GM23338 (cell line): ENCODE data around the gene BCL2L15.

Source experiments
- EZH2 ChIP-seq: fragments of 200-600 bp; sonication (generic); IDR thresholded peaks from one replicate; pipeline ENCODE4 v1.8.0; 2017; ENCODE audit warnings: antibody characterized with exemption, mild to moderate bottlenecking, low read depth; ENCODE audit not compliant: unreplicated experiment
- POLR2AphosphoS5 ChIP-seq: IDR thresholded peaks from 2 replicates; pipeline ENCODE4 v1.6.1; 2016; ENCODE audit warnings: antibody characterized with exemption, low read depth
- TF ChIP-seq, protein P1 (sequence below), 2 experiments: fragments of 200-600 bp in 1 of 2; sonication (generic) in 1 of 2; conservative IDR thresholded peaks; 2 replicates each; pipeline versions ENCODE4 v1.5.1 to v1.6.1; 2016 to 2017; ENCODE audit warnings: antibody characterized with exemption in 2 of 2, low read depth in 2 of 2, mild to moderate bottlenecking in 2 of 2, moderate library complexity in 1 of 2
- TF ChIP-seq, protein P2 (sequence below): IDR thresholded peaks from one replicate; pipeline ENCODE4 v1.6.1; 2018; ENCODE audit warnings: antibody characterized with exemption; ENCODE audit not compliant: unreplicated experiment
- TF ChIP-seq, protein P3 (sequence below): IDR thresholded peaks from 2 replicates; pipeline ENCODE4 v1.6.1; 2016; ENCODE audit warnings: antibody characterized with exemption

DNA sequence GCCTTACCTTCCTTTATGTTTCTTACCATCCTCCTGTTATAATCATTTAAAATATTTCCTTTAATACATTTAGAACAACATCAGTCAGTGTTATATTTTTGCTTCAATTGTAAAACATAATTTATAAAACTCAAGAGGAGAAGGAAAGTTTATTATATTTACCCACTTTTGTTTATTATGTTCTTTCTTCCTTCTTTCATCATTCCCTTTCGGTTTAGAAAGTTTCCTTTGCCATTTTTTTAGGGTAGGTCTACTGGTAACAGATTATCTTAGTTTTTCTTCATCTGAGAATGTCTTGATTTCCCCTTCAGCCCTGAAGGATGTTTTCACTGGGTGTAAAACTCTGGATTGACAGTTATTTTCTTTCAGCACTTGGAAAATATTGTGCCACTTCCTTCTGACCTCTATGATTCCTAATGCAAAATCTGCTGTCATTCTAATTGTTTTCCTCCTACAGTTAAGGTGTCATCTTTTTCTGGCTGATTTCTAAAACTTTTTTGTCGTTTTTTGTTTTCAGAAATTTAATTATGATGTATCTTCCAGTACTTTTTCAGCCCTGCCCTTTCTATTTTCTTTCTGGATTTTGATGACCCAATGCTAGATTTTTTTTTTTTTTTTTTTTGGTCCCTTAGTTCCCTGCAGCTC is 40.9 kb downstream of the BCL2L15 start:
- TF ChIP-seq, protein P1, sequence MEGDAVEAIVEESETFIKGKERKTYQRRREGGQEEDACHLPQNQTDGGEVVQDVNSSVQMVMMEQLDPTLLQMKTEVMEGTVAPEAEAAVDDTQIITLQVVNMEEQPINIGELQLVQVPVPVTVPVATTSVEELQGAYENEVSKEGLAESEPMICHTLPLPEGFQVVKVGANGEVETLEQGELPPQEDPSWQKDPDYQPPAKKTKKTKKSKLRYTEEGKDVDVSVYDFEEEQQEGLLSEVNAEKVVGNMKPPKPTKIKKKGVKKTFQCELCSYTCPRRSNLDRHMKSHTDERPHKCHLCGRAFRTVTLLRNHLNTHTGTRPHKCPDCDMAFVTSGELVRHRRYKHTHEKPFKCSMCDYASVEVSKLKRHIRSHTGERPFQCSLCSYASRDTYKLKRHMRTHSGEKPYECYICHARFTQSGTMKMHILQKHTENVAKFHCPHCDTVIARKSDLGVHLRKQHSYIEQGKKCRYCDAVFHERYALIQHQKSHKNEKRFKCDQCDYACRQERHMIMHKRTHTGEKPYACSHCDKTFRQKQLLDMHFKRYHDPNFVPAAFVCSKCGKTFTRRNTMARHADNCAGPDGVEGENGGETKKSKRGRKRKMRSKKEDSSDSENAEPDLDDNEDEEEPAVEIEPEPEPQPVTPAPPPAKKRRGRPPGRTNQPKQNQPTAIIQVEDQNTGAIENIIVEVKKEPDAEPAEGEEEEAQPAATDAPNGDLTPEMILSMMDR (conservative IDR thresholded peaks at IDR 0.05; ENCODE audit: low read depth in 2 of 2) = no peak
- TF ChIP-seq, protein P2, sequence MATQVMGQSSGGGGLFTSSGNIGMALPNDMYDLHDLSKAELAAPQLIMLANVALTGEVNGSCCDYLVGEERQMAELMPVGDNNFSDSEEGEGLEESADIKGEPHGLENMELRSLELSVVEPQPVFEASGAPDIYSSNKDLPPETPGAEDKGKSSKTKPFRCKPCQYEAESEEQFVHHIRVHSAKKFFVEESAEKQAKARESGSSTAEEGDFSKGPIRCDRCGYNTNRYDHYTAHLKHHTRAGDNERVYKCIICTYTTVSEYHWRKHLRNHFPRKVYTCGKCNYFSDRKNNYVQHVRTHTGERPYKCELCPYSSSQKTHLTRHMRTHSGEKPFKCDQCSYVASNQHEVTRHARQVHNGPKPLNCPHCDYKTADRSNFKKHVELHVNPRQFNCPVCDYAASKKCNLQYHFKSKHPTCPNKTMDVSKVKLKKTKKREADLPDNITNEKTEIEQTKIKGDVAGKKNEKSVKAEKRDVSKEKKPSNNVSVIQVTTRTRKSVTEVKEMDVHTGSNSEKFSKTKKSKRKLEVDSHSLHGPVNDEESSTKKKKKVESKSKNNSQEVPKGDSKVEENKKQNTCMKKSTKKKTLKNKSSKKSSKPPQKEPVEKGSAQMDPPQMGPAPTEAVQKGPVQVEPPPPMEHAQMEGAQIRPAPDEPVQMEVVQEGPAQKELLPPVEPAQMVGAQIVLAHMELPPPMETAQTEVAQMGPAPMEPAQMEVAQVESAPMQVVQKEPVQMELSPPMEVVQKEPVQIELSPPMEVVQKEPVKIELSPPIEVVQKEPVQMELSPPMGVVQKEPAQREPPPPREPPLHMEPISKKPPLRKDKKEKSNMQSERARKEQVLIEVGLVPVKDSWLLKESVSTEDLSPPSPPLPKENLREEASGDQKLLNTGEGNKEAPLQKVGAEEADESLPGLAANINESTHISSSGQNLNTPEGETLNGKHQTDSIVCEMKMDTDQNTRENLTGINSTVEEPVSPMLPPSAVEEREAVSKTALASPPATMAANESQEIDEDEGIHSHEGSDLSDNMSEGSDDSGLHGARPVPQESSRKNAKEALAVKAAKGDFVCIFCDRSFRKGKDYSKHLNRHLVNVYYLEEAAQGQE = no peak
- TF ChIP-seq POLR2AphosphoS5 = no peak
- TF ChIP-seq, protein P3, sequence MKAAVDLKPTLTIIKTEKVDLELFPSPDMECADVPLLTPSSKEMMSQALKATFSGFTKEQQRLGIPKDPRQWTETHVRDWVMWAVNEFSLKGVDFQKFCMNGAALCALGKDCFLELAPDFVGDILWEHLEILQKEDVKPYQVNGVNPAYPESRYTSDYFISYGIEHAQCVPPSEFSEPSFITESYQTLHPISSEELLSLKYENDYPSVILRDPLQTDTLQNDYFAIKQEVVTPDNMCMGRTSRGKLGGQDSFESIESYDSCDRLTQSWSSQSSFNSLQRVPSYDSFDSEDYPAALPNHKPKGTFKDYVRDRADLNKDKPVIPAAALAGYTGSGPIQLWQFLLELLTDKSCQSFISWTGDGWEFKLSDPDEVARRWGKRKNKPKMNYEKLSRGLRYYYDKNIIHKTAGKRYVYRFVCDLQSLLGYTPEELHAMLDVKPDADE = no peak
- no peak for TF ChIP-seq EZH2
